Non-pigmented ciliary epithelial cell (primary cell): ENCODE data around the gene MBD6.
A peak's percentile ranks its signal among the peaks of the same experiment; 100 is the strongest.

Experiments
- DNase-seq: peaks from one replicate; pipeline ENCODE4 v3.0.0-alpha.2; 2010; ENCODE audit warnings: low read depth

The MBD6 gene

DNA sequence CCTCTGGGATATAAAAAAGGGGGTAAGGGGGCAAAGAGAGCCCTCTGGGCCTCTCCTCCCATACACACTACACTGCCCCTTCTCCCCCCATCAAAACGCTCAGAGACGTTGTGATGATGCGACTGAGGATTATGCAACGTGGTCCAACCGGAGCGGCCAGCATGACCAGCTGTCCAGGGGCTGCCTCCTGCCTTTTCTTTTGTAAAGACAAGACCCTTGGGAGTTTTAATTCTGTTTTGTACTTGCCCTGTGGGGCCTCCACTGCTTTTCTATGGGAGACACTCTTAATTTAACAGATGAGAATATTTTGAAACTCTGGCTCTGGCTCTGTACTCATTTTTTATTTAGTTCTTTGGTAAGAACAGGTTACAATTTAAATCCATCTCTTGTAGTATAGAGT lies 7.2 kb downstream of the MBD6 start:
- DNase-seq, result no peak

DNA sequence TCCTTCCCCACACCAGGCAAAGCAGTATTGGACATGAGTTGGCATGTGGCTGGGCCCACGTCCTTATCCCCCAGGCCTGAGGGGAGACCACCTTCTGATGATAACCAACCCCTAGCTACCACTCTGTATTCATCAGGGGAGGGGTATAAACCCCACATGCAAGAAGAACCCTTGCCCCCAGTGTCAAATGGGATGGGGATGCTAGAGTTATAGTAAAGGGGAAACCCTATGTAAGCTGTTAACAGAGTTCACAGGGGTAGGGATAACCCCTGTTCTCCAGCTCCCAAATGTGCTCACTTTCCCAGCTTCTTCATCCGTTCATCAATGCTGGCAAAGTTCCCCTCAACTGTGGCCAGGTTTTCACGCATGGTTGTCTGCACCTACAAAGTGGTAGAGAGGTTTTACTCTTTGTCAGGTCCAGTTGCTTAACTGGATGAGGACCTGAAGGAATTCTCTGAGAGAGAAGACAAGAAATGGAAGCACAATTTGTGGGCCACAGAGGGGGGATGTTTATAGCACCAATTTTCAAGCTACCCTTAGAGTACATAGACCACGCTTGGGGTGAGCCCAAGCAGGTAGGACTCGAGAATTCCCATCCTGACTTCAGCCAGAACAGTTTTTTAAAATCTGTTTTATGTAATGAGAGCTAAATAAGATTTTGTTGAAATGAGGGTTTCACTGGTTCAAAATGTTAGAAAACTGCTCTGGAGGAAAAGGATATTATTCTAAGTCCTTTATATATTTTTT lies 7.9 kb downstream of the MBD6 start:
- DNase-seq, result no peak

DNA sequence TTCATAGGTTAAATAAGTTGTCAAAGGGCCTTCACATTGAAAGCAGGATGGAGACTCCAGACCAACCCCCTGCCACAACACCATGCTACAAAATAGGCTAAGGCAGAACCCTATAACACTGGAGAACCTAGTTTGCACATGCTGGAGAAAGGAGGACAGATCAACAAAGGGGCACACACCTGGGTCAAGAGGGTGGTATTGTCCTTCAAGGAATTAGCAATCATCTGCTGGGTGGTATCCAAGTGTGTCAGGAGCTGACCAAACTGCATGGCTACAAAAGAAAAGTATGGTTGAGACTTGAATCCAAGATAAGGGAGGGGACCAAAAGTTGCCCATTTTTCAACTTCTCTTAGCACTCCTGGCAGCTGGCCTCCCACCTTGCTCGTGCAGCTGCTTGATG lies 9.2 kb downstream of the MBD6 start:
- DNase-seq, result no peak

DNA sequence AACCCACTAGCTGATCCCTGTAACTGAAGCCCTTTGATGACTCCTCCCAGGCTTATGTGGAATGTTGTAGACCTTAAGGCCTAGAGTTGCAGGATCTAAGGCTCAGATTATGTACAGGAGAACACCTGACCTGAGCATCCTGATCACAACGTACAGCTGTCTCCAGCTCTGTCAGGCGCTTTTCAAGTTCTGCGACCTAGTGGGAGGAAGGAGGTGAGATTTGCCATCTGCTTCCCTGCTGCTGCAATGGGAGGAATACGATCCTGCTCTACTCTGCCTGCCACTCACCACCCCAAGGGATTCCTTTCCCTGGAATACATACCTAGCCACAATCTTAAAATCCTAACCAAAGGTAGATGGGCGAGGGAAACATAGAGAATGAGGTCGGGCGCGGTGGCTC lies 10.5 kb downstream of the MBD6 start:
- no peak for DNase-seq

DNA sequence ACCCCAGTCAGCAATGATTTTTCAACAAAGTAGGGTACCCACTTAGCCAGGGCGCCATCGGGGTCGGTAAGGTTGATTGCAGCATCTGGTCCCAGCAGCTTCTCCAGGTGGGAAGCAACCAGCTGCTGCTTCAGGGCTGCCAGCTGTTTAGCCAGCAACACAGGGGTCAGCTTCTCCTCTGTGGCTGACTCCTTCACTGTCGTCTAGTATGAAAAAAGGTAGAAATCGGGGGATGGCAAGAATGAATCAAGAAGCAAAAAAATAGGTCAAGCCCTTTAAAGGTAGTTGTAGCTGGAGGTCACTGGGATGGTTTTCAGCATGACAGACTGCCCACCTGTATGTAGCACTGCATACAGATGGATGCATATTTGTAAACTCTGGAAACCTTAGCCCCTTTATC lies 11.6 kb downstream of the MBD6 start:
- DNase-seq, result no peak

DNA sequence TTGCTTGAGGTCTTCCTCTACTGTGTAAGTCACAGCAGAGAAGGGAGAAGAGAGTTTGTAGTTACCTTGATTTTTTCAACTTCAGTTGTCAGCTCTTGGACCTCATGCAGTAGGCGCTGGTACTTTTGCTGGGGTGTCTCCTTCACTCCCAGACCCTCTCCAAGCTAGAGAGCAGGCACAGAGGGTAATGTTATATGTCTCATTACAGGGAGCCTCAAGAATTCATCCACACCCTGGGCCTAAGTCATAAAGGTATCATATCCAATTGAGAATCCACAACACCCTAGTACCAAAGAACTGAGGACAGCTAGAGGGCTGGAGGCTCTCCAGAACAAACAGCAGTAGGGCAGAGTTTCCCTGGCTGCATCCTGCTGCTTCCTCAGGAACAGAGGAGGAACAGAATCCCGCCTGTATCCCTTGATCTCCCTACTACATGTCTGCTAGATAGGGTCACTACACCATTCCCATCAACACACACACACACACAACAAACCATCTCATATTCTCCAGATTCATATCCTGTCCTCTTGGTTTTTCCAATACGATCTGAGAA lies 12.4 kb downstream of the MBD6 start:
- no peak for DNase-seq

DNA sequence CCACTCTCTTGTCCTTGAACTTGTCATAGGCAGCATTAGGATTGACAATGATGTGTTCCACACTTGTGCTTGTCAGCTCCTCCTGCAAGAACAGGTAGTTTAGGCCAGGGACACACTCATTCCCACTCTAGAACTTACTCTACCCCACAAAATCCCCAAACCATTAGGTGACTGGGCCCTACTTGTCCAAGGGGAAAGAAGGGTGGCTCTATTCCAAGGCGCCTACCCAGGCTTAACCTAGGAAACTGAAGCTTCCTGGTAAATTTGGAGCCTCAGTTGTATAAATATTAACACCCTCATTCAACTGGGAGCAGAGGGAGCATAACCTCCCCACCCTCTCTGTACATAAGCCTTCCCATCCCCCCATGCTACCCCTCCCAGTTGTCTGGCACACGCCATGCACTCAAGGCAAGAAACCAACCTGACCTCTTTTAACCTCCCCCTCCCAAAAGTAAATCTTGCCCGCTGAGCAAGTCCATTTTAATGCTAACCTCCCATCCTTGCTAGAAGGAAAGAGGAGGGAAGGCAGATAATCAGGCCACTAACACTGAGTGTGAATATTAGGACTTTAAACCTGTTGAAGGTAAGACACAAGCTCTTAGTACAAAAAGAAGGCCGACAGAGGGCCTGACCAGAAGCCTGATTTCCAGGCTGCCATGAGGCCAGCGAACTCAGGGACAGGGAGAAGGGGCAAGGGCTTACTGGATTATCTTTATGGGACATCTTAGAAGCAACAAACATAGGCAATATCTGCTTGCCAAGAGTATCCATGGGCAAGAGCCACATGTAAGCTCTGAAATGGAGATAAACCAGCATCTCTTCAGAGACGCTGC lies 13.4 kb downstream of the MBD6 start:
- no peak for DNase-seq

DNA sequence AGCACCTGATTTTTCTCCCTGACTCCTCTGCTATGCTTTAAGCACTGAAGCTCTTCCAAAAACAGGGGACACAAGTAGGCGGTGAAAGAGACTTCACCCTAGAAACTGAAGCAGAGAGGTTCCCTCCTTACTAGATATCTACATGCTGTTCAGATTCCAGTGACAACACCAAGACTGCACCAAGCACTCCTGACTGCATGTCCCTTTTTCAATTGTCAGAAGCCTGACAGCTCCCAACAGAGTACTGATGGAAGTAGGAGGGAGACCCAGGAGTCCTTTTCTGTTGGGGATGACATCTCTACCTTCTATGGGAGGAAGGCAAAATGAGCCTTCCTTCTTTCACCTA lies 13.9 kb downstream of the MBD6 start:
- no peak for DNase-seq

DNA sequence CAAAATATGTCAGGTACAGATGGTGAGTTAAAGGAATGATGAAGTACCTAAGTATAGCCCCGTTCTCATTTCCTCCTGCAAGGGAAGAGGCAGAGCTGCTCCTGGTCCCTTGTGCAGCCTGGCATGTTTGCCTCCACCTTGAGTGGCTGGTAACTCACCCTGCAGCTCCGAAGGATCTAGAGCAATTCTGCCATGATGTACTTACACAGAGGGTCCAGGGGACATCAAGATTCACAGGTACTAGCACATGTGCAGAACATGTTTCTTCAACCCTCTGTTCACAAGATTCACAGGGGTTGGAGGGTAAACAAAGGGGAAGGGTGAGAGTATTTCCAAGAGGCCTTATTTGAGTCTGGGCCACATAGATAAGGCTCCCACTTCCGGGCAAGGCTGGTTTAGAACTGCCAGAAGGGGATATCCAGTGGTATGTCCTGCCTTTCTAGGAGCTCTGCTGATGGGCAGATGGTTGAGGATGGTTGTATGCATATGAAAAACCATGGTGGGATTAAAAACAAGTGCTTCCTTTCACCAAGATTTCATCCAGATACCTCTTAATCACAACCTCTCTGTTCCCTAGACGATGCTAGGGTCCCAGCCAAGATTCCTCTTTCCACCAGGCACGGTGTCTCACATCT lies 16.6 kb downstream of the MBD6 start:
- DNase-seq, result no peak

DNA sequence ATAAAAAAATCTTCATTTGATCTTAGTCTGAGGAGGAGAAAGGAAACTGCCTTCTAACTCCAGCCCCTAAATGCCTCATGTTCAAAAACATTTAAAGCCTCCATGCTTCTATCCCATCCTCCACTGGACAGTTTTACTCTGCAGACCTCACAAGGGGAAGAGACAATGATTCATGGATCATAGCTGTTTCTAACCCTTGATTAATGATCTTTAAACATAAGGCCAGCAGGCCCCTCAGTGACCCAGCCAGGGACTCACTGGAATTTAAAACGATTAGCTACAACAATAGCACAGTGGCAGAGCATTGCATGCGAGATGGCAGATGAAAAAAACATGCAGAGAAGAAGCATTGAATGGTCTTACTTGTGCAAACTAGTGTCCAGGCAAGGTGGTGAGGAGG lies 18.4 kb downstream of the MBD6 start:
- no peak for DNase-seq

DNA sequence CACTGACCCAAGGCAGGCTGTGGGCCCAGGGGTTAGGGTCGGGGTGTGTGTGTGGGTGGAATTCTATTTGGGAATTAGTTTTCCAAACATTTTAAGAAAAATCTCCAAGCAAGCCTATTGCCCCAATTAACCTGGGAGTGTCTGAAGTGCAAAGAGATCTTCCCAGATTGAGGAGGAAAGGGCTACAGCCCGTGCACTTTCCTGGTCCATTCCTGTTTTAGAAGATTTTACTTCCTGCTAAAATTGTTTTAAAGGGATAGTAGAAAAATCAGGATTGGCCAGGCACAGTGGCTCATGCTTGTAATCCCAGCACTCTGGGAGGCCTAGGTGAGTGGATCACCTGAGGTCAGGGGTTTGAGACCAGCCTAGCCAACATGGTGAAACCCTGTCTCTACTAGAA lies 19.1 kb downstream of the MBD6 start:
- DNase-seq, result no peak

DNA sequence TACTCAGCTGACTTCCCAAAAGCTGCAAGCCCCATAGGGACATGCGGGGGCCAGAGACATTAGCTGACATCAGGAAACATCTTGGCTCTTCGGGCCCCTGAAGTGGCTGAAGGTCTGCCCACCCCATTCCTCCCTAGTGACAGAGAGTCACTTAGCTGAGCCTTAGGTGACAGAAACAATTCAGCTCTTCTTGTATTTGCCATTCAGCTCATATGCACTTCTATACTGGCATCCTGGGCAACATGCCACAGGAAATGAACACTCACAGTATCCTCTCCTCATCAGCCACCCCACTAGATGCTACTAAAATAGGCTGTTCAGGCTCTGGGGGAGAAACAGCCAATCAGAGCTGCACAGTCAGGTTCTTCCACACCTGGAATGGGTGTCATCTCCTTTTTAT lies 21.0 kb downstream of the MBD6 start:
- no peak for DNase-seq

DNA sequence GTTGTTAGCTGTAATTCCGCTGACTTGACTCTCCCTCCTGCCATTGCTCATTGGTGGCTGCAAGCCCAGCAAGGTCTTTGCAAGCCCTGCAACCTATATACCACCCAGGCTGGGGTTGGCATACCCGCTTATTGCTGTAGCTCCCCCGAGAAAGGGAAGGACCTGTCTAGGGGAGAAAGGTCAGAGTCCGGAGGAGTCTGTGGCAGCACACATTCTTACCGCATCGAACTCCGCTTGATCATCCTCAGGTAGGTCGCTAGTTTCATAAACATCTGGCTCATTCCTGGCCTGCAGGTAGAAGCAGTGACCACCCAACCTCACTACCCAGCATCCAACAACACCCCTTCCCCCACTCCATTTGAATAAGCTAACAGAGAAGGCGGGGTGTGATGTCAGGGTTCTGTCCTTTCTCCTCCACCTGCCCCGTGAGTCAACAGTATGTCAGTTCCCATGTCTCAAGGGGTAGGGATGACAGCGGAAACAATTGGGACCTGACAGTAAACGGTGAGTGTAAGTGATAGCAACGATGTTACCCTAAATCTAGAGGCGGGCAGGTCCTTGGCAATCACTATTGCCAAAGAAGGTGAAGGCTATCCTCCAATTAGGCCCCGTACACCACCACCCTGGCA lies 23.3 kb downstream of the MBD6 start:
- no peak for DNase-seq

DNA sequence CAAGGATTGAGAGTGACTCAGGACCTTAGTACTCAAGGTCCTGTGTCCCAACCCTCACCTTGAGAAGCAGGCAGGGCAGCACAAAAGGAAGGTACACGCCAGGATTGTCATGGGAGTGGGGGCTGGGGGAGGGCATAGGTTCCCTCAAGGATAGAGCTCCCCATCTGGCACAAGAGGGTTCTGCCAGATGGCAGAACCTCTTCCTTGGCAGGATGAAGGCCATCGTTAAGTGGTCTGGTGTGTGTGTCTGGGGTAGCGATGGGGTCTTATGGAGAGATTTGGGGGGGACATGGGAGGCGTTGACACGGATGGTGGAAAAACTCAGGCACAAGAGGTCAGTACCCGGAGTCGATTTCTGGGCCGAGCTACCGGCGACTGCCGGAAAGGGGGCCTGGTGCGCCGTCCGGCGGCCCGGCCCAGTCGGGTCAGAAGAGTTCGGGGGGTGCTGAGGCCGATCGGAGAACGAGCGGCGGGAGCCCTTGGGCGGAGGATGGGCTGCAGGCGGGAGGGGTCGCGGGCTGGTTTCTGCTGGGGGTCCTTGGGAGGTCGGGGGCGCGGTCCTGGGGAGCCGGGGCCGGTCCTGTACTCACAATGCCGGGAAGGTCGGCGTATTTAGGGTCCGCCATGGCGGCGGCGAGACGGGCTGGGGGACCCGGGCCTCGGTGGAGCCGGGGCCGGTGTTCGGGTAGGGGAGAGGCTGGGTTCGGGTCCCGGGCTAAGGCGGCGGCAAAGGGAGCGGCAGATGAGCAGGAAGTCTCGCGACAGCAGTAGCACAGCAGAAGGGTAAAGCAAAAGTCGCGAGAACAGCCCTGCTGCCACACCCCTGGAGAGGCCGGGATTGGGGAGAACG lies 24.0 kb downstream of the MBD6 start, which contains the start of gene DCTN2:
Gene DCTN2, minus strand, starts transcription at position 755 of the 850 bp plus-strand sequence. Its CDS starts 129 bp downstream, at position 626.
- peak; percentile 89 for DNase-seq

DNA sequence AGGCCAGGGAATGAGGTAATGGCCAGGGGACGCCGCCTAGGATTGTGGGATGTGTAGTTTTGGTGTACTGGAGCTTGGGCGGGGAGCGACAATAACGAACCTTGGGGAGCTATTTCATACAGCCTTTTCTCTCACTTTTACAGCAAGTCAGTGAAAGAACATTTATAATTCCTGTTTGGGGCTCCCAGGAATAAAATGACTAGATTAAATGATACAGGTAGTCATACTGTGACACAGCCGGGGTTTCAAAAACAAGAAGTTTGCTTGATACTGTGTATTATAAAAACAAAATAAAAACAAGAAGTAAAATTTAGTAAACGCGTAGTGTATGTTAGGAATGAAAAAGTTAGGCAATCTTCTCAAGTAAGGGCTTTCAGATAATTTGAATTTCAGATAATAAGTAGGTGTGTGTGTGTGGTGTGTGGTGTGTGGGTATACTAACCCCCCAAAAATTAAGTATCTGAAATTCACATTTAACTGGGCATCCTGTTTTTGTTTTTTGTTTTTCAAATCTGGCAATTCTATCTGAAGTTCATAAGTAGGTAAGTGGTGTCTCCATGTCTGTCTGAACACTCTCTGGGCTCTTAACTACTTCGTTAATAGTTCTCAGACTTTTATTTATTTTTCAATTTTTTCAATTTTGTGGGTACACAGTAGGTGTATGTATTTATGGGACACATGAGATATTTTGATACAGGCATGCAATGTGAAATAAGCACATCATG lies 24.8 kb downstream of the MBD6 start:
- DNase-seq, result no peak

DNA sequence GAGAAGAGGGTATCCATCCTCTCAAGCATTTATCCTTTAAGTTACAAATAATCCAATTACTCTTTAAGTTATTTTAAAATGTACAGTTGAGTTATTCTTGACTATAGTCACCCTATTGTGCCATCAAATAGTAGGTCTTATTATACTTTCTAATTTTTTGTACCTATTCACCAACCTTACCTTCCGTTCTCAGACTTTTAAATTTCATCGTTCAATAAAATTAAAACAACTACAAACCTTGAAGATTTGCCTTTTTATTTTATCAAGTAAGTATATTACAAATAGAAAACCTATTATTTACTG lies 25.3 kb downstream of the MBD6 start:
- no peak for DNase-seq

DNA sequence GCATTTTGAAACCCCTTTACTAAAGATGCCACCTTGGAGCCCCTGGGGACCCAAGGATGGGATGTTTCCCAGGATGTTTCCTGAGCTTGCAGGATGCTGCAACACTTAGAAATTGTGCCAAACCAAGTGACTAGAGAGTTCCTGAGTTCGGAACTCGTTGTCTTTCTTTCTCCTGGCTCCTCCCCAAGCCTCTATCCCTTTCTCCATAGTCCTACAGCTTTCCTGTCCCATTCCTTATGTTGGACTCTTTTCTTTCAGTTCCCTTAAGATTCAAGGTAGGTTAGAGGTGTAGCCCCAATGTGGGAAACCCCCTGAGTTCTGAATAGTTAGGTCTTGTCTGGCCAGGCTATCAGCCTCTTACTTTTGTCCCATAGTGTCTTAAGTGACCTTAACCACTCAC lies 25.9 kb downstream of the MBD6 start:
- no peak for DNase-seq

DNA sequence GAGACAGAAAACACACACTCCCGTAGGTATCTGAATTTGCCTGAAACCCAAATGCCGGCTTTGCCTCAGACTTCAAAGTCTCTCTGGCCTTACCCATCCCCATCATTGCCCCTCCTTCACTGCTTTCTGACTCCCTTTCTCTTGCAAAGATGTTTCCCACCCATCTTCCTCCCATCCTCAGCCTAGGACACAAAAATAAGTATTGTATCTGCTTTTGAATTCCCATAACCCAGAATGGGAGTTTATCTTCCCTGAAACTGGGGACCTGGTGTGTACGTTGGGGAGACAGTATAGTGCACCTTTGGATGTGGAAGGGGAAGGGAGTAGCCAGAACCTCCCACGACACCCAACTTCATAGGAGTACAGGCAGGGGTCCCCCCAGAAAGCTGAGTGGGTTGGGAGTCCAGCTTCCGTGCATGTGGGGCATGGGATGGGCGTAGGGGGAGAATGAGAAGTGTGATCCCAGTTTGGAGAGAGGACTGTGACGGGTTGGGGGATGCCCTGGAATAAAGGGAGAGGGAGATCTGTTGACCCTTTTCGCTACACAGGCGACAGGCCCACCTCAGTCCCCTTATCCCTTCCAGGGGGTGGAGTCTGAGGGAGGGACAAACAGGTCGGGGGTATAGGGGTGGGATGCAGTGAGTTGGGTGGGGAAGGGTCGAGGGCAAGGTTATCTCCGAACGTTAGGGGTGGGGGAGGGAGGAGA lies 26.7 kb downstream of the MBD6 start:
- DNase-seq, result no peak

DNA sequence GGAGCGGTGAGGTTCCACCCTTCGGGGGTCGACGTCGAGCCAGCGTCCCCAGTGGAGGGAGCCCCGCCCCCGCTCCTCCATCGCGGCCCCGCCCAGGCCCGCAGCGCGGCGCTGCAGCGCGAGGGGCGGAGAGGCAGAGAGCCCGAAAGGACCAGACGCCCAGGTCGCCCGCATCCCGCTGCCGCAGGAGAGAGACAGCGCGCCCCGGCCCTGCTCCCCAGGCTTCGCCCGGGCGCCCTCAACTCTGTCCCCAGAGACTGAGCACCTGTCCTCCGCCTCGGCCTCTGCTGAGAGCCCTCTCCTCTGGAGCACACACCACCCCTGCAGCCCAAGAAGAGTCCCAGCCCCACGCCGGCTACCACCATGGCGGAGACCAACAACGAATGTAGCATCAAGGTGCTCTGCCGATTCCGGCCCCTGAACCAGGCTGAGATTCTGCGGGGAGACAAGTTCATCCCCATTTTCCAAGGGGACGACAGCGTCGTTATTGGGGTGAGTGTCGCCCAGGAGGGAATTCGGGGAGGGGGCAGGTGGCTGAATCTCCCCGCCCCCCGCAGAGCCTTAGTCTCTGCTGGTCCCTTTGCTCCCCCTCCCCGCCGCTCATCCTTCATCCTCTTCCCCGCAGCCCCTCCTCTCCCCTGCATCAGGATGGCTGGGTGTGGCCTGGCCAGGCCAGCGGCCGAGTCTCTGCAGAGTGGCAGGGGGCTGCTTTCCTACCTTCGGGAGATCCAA lies 27.5 kb downstream of the MBD6 start, which contains the start of gene KIF5A:
Gene KIF5A, plus strand, starts transcription at position 136 of the 732 bp plus-strand sequence. Its CDS starts 228 bp downstream, at position 364.
- no peak for DNase-seq
